Subcutaneous abdominal adipose tissue (tissue), 5 donors: ENCODE data around the gene CD8B.

Source experiments
- H3K27ac ChIP-seq: one replicate; pipeline ENCODE4 v1.7.0; 2013; ENCODE audit warnings: low read depth, mild to moderate bottlenecking, inconsistent platforms, low read length, moderate library complexity
- H3K27me3 ChIP-seq, 5 donors: one replicate each; pipeline ENCODE4 v1.7.0; 2013; ENCODE audit warnings: low read length in 5 of 5, inconsistent platforms in 1 of 5; ENCODE audit not compliant: control insufficient read depth in 5 of 5, insufficient read depth in 4 of 5
- H3K36me3 ChIP-seq, 5 donors: one replicate each; pipeline ENCODE4 v1.7.0; 2013; ENCODE audit warnings: low read length in 5 of 5; ENCODE audit not compliant: control insufficient read depth in 5 of 5, insufficient read depth in 5 of 5
- H3K4me1 ChIP-seq, 5 donors: one replicate each; pipeline ENCODE4 v1.7.0; 2013; ENCODE audit warnings: low read length in 5 of 5, mild to moderate bottlenecking in 3 of 5, moderate library complexity in 1 of 5; ENCODE audit not compliant: control insufficient read depth in 5 of 5, insufficient read depth in 5 of 5
- H3K4me3 ChIP-seq, 5 donors: one replicate each; pipeline ENCODE4 v1.7.0; 2013; ENCODE audit warnings: low read length in 5 of 5, low read depth in 1 of 5
- H3K9ac ChIP-seq, 5 donors: one replicate each; pipeline ENCODE4 v1.7.0; 2013; ENCODE audit warnings: low read length in 5 of 5, mild to moderate bottlenecking in 4 of 5, moderate library complexity in 3 of 5
- H3K9me3 ChIP-seq, 5 donors: one replicate each; pipeline ENCODE4 v1.7.0; 2013; ENCODE audit warnings: low read length in 5 of 5; ENCODE audit not compliant: control insufficient read depth in 5 of 5
- donor health status: healthy.
- donor health status: healthy.
- donor health status: healthy.
- donor health status: healthy.
- donor health status: healthy.

CD8B gene

GRCh38 chr2:86776532-86776931 is 85.2 kb downstream of the CD8B start:
- H3K4me3 ChIP-seq = no peak overlapping the region
- peaks cover 0 to 6% (median 4%) of the 10 kb centered on the region in 5 donors for H3K4me1 ChIP-seq
- H3K27ac ChIP-seq = no peak overlapping the region
- H3K9ac ChIP-seq = no peak overlapping the region
- peaks cover 25 to 49% (median 37%) of the 10 kb centered on the region in 5 donors for H3K36me3 ChIP-seq
- no peaks in the 10 kb centered on the region for H3K27me3 ChIP-seq
- H3K9me3 ChIP-seq = no peaks in the 10 kb centered on the region

- Histone ChIP-seq H3K4me1 (no peaks in the 10 kb centered on the region), H3K9me3 (no peaks in the 10 kb centered on the region), H3K4me3 (no peak overlapping the region), H3K9ac (no peak overlapping the region), H3K36me3 (peaks cover 28 to 60% (median 48%) of the 10 kb centered on the region in 5 donors), H3K27ac (no peak overlapping the region), H3K27me3 (no peaks in the 10 kb centered on the region)
Observed at GRCh38 chr2:86775338-86775737, 86.3 kb downstream of the CD8B start.

DNA sequence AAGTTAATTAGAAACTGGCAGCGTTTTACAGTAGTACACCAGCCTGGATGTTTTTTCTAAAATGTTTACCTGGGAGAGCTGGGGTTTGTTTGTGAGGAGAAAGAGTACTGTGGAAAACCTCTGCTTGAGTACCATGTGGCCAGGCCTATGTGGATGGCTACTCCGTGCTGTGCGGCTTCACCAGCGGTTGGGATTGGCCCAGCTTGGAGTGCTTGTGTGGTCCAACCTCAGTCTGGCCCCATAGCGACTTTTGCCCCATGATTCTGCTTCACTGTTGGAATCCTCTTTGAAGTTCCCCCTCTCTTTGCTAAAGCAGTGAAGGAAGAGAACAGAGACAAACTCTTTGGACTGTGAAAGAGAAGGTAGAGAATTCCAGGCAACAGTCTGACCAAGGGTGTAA is 86.8 kb downstream of the CD8B start:
- Histone ChIP-seq H3K4me1 (peaks cover 0 to 3% (median 0%) of the 10 kb centered on the region in 5 donors), H3K36me3 (peaks cover 31 to 65% (median 53%) of the 10 kb centered on the region in 5 donors)

DNA sequence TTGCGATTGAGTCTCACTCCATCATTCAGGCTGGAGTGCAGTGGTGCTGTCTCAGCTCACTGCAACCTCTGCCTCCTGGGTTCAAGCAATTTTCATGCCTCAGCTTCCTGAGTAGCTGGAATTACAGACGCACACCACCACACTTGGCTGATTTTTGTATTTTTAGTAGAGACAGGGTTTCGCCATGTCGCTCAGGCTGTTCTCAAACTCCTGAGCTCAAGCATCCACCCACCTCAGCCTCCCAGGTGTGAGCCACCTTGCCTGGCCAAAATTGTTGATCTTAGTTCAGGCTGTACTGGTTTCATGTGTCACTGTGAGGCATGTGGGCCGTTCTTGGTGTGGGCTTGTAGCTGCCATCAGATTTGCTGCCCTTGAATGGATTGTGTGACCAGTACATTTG is 89.1 kb downstream of the CD8B start:
- Histone ChIP-seq H3K4me3 (no peak overlapping the region), H3K9me3 (no peaks in the 10 kb centered on the region), H3K27ac (no peak overlapping the region), H3K9ac (no peak overlapping the region), H3K36me3 (peaks cover 31 to 75% (median 61%) of the 10 kb centered on the region in 5 donors), H3K4me1 (peaks cover 0 to 13% (median 8%) of the 10 kb centered on the region in 5 donors), H3K27me3 (no peaks in the 10 kb centered on the region)

More for the DNA sequence above, 86.8 kb downstream of the CD8B start:
- no peaks in the 10 kb centered on the region for H3K9me3 ChIP-seq
- no peak overlapping the region for H3K4me3 ChIP-seq
- H3K27me3 ChIP-seq = no peaks in the 10 kb centered on the region
- no peak overlapping the region for H3K9ac ChIP-seq
- H3K27ac ChIP-seq = no peak overlapping the region

DNA sequence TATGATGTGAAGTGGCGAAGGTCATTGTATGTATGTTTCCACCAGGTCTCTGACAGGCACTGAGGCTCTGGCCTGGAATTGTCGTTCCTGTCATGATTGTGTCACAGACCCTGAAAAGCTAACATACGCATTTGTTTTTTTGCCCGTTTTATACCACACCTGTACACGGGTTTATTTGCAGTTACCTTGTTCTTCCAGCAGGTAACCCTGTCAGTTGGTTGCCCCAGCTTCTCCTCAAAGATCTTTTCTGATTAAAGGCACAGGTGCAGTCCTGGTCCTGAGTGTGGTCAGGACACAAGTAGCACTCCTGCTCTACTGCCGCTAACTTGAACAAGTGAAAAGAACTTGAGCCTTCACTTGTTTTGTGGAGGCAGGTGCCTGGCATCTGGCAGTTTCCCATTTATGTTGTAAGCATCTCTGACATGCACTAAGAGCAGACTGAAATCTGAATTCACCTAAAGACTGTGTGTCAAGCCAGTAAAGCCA is 90.8 kb downstream of the CD8B start:
- no peak overlapping the region for H3K9ac ChIP-seq
- H3K9me3 ChIP-seq = no peaks in the 10 kb centered on the region
- H3K36me3 ChIP-seq = peaks cover 28 to 68% (median 62%) of the 10 kb centered on the region in 5 donors
- H3K4me1 ChIP-seq = peaks cover 0 to 13% (median 8%) of the 10 kb centered on the region in 5 donors
- no peak overlapping the region for H3K27ac ChIP-seq
- no peaks in the 10 kb centered on the region for H3K27me3 ChIP-seq
- H3K4me3 ChIP-seq = no peak overlapping the region

DNA sequence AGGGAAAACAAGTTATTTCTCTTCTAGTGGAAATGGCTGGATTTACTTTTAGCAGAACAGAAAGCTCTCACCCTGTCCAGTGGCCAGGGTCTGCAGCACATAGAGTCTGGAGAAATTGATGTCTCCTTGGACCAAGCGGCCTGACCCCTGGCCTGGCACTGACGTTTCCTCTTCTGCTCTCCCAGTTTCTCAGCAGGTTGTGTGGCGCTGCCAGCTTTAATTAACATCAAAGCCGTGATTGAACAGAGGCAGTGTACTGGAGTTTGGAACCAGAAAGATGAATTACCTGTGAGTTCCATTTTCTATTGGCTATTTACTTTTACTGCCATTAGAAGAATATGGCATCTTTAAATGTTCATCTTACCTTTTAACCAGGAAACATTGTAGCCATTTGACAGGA is 91.8 kb downstream of the CD8B start:
- Histone ChIP-seq H3K27ac (no peak overlapping the region), H3K36me3 (peaks cover 25 to 62% (median 56%) of the 10 kb centered on the region in 5 donors), H3K9ac (no peak overlapping the region), H3K9me3 (no peaks in the 10 kb centered on the region), H3K4me3 (no peak overlapping the region), H3K27me3 (no peaks in the 10 kb centered on the region), H3K4me1 (peaks cover 0 to 13% (median 8%) of the 10 kb centered on the region in 5 donors)

GRCh38 chr2:86768189-86768949 is 93.3 kb downstream of the CD8B start:
- H3K27me3 ChIP-seq = no peaks in the 10 kb centered on the region
- H3K27ac ChIP-seq = no peak overlapping the region
- no peak overlapping the region for H3K4me3 ChIP-seq
- peaks cover 0 to 13% (median 8%) of the 10 kb centered on the region in 5 donors for H3K4me1 ChIP-seq
- no peaks in the 10 kb centered on the region for H3K9me3 ChIP-seq
- H3K36me3 ChIP-seq = peaks cover 14 to 51% (median 44%) of the 10 kb centered on the region in 5 donors
- H3K9ac ChIP-seq = no peak overlapping the region
